ENCODE results near the gene PMM1.

GRCh38 chr22:41589391-41590241 lies at the start of gene PMM1:
- TF ChIP-seq CTCF (IDR thresholded peaks at IDR 0.05) = no peak
- TF ChIP-seq CBX2 (IDR thresholded peaks at IDR 0.05; ENCODE audit: borderline replicate concordance, low read depth) = no peak
- TF ChIP-seq SMC3 (IDR thresholded peaks at IDR 0.05) = no peak
- no peak for TF ChIP-seq RAD21 (conservative IDR thresholded peaks at IDR 0.05 in 1 of 2, IDR thresholded peaks at IDR 0.05 in 1 of 2)
- TF ChIP-seq KDM1A (IDR thresholded peaks at IDR 0.05; ENCODE audit: low read depth) = no peak
- TF ChIP-seq RFX5 (IDR thresholded peaks at IDR 0.05) = no peak
- TF ChIP-seq PBX3 (IDR thresholded peaks at IDR 0.05) = no peak
- TF ChIP-seq ZNF302 (CRISPR knock-in tag; IDR thresholded peaks at IDR 0.05) = no peak
- peak; percentile 51 to 87 for TF ChIP-seq CEBPB (IDR thresholded peaks at IDR 0.05)
- no peak for TF ChIP-seq RNF2 (IDR thresholded peaks at IDR 0.05; ENCODE audit: borderline replicate concordance, low read depth)
- TF ChIP-seq POLR2A (IDR thresholded peaks at IDR 0.05; ENCODE audit: low read length) = peak; percentile 72
- TF ChIP-seq TP53 (CRISPR knock-in tag; IDR thresholded peaks at IDR 0.05) = no peak
